NCI-H1105 treated with DMSO at 0.1 percent for 48 hours (cell line): Measurements from ENCODE around the gene ADGRB3.

Source experiments
- DNase-seq: peaks from one replicate; lab custom pipeline; 2025; lab: John Stamatoyannopoulos, UW

ADGRB3 gene

GRCh38 chr6:69338431-69339162 is 703.5 kb downstream of the ADGRB3 start:
- no peak for DNase-seq

- no peak for DNase-seq
Measured at GRCh38 chr6:69339163-69339550, 704.1 kb downstream of the ADGRB3 start.

- no peak for DNase-seq
Measured at GRCh38 chr6:69340196-69340595, 705.1 kb downstream of the ADGRB3 start.

GRCh38 chr6:69343851-69344250 is 708.8 kb downstream of the ADGRB3 start:
- no peak for DNase-seq

GRCh38 chr6:69349771-69350170 is 714.7 kb downstream of the ADGRB3 start:
- DNase-seq = no peak

- DNase-seq = no peak
Measured at GRCh38 chr6:69362209-69362608, 727.1 kb downstream of the ADGRB3 start.

- DNase-seq = no peak
Measured at GRCh38 chr6:69366831-69367230, 731.7 kb downstream of the ADGRB3 start.

- DNase-seq = no peak
Measured at GRCh38 chr6:69368613-69369012, 733.5 kb downstream of the ADGRB3 start.

- DNase-seq = no peak
Measured at GRCh38 chr6:69370763-69371162, 735.7 kb downstream of the ADGRB3 start.

GRCh38 chr6:69378326-69378725 is 743.2 kb downstream of the ADGRB3 start:
- DNase-seq = no peak

- DNase-seq = peak; percentile 55
Measured at GRCh38 chr6:69379518-69379917, 744.4 kb downstream of the ADGRB3 start.

GRCh38 chr6:69383627-69384026 is 748.5 kb downstream of the ADGRB3 start:
- DNase-seq = no peak

- no peak for DNase-seq
Measured at GRCh38 chr6:69386426-69386825, 751.3 kb downstream of the ADGRB3 start.

GRCh38 chr6:69390125-69390524 is 755.0 kb downstream of the ADGRB3 start:
- no peak for DNase-seq

GRCh38 chr6:69391106-69391505 is 756.0 kb downstream of the ADGRB3 start:
- no peak for DNase-seq

GRCh38 chr6:69392745-69393144 is 757.7 kb downstream of the ADGRB3 start:
- no peak for DNase-seq

- DNase-seq = peak; percentile 83
Measured at GRCh38 chr6:69398311-69398710, 763.2 kb downstream of the ADGRB3 start.

- DNase-seq = no peak
Measured at GRCh38 chr6:69398729-69399128, 763.6 kb downstream of the ADGRB3 start.

- DNase-seq = no peak
Measured at GRCh38 chr6:69408886-69409285, 773.8 kb downstream of the ADGRB3 start.

GRCh38 chr6:69416776-69417175 is 781.7 kb downstream of the ADGRB3 start:
- peak; percentile 72 for DNase-seq

- DNase-seq = no peak
Measured at GRCh38 chr6:69421269-69421668, 786.2 kb downstream of the ADGRB3 start.

- no peak for DNase-seq
Measured at GRCh38 chr6:69422020-69422419, 786.9 kb downstream of the ADGRB3 start.

GRCh38 chr6:69422475-69422874 is 787.4 kb downstream of the ADGRB3 start:
- peak; percentile 81 for DNase-seq

GRCh38 chr6:69423785-69424184 is 788.7 kb downstream of the ADGRB3 start:
- DNase-seq = no peak
